Stimulated activated CD8-positive, alpha-beta memory T cell treated with anti-CD3 and anti-CD28 coated beads, Interleukin-12 subunit alpha, Interleukin-12 subunit beta, amount 100 ng/mL, for 1 hour (primary cell): Measurements from ENCODE around the gene PLK5.
"Not testable (repeated sequence)": the region's sequence is repeated elsewhere in the genome, so short reads cannot be mapped to it uniquely, and the experiment has no call there.

ENCODE experiments used
- DNase-seq: peaks from one replicate; pipeline ENCODE4 v3.0.0-alpha.2; 2020; ENCODE audit warnings: low read depth

PLK5 gene

DNA sequence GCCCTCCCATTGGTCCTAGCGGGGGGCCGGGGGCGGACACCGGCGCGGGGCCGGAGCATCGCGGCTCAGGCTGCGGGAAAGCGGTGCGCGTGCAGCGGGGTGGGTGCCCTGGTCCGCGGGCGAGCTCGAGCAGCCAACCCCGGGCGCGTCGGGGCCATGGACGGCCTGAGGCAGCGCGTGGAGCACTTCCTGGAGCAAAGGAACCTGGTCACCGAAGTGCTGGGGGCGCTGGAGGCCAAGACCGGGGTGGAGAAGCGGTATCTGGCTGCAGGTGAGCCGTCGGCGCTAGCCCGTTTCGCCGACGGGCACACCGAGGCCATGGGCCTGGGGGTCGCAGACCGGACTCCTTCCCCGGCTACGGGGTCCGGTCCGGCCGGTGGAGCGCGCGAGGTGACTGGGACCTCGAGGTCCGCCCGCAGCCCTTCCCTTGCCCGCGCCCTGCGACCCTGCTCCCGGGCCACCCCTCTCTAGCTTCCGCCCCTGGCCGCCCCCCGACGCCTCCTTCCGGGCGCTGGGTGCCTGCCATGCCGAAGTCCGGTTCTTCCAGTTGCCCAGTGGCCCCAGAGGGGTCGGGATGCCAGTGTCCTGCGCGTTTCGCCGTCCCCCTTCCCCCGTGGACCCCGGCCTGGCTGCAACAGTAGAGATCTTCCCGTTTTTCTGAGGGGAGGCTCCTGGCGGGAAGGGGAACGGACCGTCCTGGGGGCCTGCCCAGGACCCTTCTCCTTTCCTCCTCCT, 32.6 kb upstream of the PLK5 start, which contains the start of gene REEP6:
TSS of gene REEP6 (plus strand) at position 68 of the 735 bp plus-strand sequence. CDS start at position 157, 89 bp downstream.
- no peak for DNase-seq

- DNase-seq, result no peak
Measured at GRCh38 chr19:1491849-1492170, 32.1 kb upstream of the PLK5 start.

- no peak for DNase-seq
Measured at GRCh38 chr19:1492474-1493006, 31.3 kb upstream of the PLK5 start.

- DNase-seq, result no peak
Measured at GRCh38 chr19:1494115-1494815, 29.6 kb upstream of the PLK5 start.

DNA sequence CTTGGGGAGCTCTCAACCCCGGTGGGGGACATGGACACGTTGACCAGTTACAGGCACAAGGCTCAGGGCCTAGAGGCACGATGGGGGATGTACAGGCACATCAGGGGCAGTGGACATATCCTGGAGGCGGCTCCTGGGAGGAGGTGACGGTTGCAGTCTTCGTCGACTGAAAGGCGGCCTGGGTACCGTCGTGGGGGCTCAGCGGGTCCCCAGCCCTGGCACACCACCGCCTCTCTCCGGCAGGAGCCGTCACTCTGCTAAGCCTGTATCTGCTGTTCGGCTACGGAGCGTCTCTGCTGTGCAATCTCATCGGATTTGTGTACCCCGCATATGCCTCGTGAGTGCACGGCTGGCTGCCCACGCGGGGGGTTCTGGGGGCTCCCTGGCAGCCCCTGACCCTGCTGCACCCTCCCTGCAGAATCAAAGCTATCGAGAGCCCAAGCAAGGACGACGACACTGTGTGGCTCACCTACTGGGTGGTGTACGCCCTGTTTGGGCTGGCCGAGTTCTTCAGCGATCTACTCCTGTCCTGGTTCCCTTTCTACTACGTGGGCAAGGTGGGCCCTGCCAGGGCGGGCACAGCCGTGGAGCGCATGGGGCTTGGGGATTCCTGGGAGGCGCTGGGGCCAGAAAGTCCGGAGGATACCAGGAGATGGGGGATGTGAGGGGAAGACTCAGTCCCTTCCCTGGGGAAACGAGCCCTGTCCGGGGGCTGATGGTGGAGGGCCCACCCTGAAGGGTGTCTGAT, 28.7 kb upstream of the PLK5 start:
- no peak for DNase-seq

DNA sequence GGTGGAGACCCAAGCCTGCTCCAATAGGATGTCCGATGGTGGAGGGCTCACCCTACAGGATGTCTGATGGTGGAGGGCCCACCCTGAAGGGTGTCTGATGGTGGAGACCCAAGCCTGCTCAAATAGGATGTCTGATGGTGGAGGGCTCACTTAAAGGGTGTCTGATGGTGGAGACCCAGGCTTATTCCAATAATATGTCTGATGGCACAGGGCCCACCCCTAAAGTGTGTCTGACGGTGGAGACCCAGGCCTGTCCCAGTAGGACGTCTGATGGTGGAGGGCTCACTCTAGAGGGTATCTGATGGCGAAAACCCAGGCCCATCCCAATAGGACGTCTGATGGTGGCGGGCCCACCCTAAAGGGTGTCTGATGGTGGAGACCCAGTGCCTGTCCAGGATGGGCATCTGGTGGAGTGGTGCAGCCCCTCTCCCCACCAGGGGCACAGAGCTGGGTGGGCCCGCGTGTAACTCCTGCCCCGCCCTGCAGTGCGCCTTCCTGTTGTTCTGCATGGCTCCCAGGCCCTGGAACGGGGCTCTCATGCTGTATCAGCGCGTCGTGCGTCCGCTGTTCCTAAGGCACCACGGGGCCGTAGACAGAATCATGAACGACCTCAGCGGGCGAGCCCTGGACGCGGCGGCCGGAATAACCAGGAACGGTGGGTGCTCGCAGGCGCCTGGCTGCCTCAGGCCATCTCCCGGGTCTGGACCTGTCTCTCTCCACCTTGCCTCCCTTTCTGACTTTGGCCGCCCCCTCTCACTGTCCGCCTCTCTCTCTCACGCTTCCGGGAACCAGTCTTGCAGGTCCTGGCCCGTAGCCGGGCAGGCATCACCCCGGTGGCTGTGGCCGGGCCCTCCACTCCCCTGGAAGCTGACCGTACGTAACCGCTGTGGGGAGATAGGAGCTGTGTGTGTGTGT, 27.8 kb upstream of the PLK5 start:
- no peak for DNase-seq

DNA sequence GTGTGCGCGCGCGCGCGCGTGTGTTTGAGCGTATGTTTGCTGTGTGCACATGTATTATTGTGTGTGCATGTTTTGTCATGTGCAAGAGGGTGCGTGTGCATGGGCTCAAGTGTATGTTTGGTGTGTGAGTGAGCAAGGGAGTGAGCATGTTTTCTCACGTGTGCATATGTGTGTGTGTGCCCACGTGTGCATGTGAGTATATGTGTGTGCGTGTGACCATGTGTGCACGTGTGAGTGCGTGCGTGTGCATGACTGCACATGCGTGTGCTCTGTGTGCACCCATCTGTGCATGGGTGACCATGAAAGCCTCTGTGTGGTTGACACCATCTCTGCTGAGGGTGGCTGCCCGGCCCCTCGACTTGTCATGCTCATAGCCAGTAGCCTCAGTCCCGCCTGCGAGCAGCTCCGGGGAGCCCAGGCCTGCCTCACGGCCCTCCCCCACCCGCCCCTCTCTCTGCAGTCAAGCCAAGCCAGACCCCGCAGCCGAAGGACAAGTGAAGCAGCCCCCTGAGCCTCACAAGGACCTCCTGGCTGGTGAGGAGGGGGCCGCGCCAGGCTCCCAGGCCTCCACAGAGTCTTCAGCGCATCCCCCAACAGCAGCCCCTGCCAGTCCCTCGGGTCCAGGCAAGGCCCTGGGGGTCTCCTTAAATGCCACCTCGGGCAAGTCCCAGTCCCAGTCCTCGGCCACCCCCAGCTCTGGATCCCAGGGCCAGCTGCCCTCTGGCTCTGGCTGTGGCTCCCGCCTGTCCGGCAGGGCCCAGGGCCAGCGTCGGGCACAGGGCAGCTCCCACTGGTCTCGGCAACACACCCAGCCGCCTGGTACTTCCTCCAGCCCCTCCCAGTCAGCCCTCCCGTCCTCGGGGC, 26.9 kb upstream of the PLK5 start:
- DNase-seq, result no peak

GRCh38 chr19:1497578-1498235, 26.2 kb upstream of the PLK5 start:
- DNase-seq, result no peak

DNA sequence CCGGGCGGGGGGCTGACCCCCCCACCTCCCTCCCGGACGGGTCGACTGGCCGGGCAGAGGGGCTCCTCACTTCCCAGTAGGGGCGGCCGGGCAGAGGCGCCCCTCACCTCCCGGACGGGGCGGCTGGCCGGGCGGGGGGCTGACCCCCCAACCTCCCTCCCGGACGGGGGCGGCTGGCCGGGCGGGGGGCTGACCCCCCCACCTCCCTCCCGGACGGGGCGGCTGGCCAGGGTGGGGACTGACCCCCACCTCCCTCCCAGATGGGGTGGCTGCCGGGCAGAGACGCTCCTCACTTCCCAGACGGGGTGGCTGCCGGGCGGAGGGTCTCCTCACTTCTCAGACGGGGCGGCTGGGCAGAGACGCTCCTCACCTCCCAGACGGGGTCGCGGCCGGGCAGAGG, 24.6 kb upstream of the PLK5 start:
- DNase-seq, result not testable (repeated sequence)

- DNase-seq, result no peak
Measured at GRCh38 chr19:1501200-1501595, 22.7 kb upstream of the PLK5 start.

GRCh38 chr19:1502433-1503088, 21.3 kb upstream of the PLK5 start:
- no peak for DNase-seq

DNA sequence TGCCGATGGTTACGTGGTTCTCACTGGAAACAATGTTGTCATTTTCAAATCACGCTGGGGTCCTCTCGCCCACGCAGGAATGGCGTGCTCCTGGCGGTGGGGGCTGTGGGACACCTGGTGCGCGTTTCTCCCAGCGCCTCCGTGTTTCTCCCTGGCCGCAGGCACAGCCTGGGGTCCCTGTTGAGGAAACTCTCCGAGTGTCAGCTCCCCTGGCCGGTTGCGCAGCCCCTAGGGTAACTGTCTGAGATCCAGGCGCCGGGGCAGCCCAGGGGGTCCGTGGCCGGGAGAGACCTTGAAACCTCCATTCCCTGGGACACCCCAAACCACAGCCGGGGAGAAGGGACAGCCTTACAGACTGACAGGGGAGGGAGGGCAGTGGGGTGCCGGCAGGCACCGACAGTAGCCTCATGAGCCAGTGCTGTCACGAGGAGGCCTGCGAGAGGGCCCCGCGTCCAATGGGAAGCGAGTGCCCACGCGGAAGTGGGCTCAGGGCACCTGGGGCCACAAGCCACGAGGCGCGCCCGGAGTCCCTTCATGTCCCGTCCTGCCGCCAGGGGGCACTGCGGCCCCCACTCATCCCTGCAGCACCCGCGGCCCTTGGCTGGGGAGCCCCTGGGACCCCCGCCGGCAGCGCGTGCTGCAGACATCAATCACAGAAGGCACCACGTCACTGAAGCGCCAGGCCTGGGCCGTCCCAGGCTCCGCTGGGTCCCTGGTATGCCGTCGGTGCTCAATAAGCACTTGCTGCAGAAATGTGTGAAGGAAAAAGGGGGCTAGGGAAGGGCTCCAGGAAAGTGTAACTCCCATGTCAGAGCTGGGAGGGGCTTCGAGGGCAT, 20.6 kb upstream of the PLK5 start:
- DNase-seq, result peak; percentile 47

- no peak for DNase-seq
Measured at GRCh38 chr19:1503925-1504773, 19.7 kb upstream of the PLK5 start.

DNA sequence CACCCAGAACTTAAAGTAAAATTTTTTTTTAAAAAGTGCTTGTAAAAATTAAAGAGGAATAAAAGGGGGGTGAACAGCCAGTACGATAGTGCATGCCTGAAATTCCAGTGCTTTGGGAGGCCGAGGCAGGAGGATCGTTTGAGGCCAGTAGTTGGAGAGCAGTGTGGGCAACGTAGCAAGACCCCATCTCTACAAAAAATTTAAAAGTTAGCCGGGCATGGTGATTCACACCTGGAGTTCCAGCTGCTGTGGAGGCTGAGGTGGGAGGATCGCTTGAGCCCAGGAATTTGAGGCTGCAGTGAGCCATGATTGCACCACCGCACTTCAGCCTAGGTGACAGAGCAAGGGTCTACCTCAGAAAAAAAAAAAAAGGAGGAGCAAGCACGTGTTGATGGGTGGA, 18.9 kb upstream of the PLK5 start:
- DNase-seq, result no peak

DNA sequence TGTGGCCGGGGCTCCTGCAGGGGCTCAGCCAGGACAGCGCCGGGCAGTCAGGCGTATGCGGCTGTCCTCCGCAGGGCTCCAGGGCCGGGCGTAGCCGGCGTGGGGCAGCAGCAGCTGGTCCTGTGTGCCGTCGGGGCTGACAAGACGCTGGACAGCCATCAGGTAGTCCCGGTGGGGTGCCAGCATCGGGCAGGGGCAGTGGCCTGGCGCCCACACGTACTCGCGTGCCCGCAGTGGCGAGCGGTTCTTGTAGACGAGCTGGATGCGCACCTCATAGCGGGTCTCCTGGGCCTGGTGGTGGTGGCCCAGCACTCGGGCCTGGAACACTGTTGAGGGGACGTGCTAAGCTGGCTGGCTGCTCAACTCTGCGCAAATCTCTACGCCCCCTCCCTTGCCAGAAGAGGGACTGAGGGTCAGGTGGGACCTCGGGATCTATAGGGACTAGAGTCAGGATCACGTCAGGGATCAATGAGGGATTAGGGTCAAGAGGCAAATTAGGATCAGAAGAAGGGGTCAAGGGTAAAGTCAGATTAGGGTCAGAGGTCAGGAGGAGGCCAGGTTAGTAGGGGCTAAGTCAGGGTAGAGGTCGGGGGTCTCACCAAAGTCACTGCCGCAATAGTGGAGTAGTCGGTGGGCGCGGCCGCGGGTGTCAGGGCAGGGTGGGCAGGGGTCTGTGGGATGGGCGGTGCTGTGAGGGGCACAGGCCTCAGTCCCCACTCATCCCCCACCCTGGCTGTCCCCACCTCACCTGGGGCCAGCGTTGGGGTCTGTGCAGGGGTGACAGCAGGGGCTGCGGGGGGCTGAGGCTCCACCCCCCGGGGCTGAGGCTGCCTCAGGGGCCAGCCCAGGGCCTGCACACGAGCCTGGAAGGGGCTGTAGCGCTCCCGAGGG, 17.6 kb upstream of the PLK5 start:
- no peak for DNase-seq

GRCh38 chr19:1507192-1507660, 16.7 kb upstream of the PLK5 start:
- no peak for DNase-seq
